Thoracic aorta (tissue), 2 donors: ENCODE data around the gene RDX. TPM values are rescaled to one million over a fixed set of nuclear protein-coding genes. Genes with fewer than 3 reads are reported as not detected.

Source experiments
- ATAC-seq: fragments of 150-250 bp; one replicate; pipeline ENCODE4 v1.8.0; 2017; ENCODE audit warnings: low read depth; ENCODE audit not compliant: insufficient number of reproducible peaks, low FRiP score
- DNase-seq: peaks from one replicate; pipeline ENCODE4 v3.0.0-alpha.2; 2020; ENCODE audit warnings: low spot score
- H3K27ac ChIP-seq, 2 donors: fragments of 200-600 bp; sonication (generic); 1 replicate in 1 of 2; 2 replicates in 1 of 2; pipeline ENCODE4 v1.5.1; 2016; ENCODE audit warnings: mild to moderate bottlenecking in 2 of 2, moderate library complexity in 2 of 2
- H3K27me3 ChIP-seq: fragments of 200-600 bp; sonication (generic); replicated peaks from 2 replicates; pipeline ENCODE4 v1.6.0; 2016; ENCODE audit warnings: mild to moderate bottlenecking; ENCODE audit not compliant: insufficient read depth
- H3K36me3 ChIP-seq: fragments of 200-600 bp; sonication (generic); one replicate; pipeline ENCODE4 v1.5.1; 2016
- H3K4me1 ChIP-seq, 2 donors: fragments of 200-600 bp; sonication (generic); 1 replicate in 1 of 2; 2 replicates in 1 of 2; pipeline versions ENCODE4 v1.5.1 to v1.6.0; 2016; ENCODE audit warnings: low read depth in 2 of 2, mild to moderate bottlenecking in 1 of 2; ENCODE audit not compliant: control insufficient read depth in 1 of 2
- H3K4me3 ChIP-seq: fragments of 200-600 bp; sonication (generic); 2 replicates; pipeline ENCODE4 v1.5.1; 2016; ENCODE audit warnings: mild to moderate bottlenecking
- H3K9me3 ChIP-seq: fragments of 200-600 bp; sonication (generic); 2 replicates; pipeline ENCODE4 v1.5.1; 2016
- total RNA-seq, 2 donors: library from RNA; depleted of rRNA; stranded (reverse); fragments of >200 nt; gene quantifications; one replicate each; pipeline versions ENCODE4 v1.1.0 to v1.2.3, GENCODE V29; 2016
- TF ChIP-seq, protein P1 (sequence below): fragments of 200-600 bp; sonication (generic); IDR thresholded peaks from one replicate; pipeline ENCODE4 v1.5.1; 2019; ENCODE audit warnings: antibody characterized with exemption

Gene RDX
- total RNA-seq, 2 donors from 2014 or later = 54.4 to 86.8 TPM

- H3K27me3 ChIP-seq = no peaks in the 10 kb centered on the region
- DNase-seq (no peak), ATAC-seq (no peak)
- H3K36me3 ChIP-seq = no peaks in the 10 kb centered on the region
- TF ChIP-seq, protein P1, sequence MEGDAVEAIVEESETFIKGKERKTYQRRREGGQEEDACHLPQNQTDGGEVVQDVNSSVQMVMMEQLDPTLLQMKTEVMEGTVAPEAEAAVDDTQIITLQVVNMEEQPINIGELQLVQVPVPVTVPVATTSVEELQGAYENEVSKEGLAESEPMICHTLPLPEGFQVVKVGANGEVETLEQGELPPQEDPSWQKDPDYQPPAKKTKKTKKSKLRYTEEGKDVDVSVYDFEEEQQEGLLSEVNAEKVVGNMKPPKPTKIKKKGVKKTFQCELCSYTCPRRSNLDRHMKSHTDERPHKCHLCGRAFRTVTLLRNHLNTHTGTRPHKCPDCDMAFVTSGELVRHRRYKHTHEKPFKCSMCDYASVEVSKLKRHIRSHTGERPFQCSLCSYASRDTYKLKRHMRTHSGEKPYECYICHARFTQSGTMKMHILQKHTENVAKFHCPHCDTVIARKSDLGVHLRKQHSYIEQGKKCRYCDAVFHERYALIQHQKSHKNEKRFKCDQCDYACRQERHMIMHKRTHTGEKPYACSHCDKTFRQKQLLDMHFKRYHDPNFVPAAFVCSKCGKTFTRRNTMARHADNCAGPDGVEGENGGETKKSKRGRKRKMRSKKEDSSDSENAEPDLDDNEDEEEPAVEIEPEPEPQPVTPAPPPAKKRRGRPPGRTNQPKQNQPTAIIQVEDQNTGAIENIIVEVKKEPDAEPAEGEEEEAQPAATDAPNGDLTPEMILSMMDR = no peak
- H3K9me3 ChIP-seq = no peaks in the 10 kb centered on the region
- no peak overlapping the region for H3K4me3 ChIP-seq
- H3K4me1 ChIP-seq = peaks cover 3 to 15% of the 10 kb centered on the region in 2 donors
- H3K27ac ChIP-seq = no peak overlapping the region
These were observed 111.3 kb downstream of the RDX start for GRCh38 chr11:110185121-110185591.

GRCh38 chr11:110184456-110184855 is 112.0 kb downstream of the RDX start:
- no peak for ATAC-seq
- Histone ChIP-seq H3K9me3 (no peaks in the 10 kb centered on the region), H3K27me3 (no peaks in the 10 kb centered on the region), H3K27ac (no peak overlapping the region), H3K36me3 (no peaks in the 10 kb centered on the region), H3K4me1 (peaks cover 3 to 15% of the 10 kb centered on the region in 2 donors), H3K4me3 (no peak overlapping the region)
- DNase-seq = no peak
- TF ChIP-seq, protein P1 = no peak

DNA sequence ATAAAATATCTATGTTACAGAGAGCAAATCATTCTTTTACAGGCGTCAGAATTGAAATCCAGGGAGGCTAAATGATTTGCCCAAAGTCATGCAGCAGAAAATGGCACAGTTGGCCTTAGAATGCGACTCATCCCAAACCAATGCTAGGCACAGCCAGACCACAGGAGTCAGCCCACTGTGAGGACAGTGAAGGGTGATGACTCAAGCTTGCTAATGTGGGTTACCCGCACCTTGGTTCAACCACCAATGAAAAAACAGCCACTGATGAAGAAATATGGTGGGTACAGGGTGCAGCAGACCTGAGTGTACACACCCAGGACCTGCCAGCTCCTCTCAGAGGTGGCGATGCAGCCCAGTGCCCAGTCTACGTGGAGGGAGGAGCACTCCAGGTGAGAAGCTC is 113.5 kb downstream of the RDX start:
- ATAC-seq (no peak), DNase-seq (no peak)
- Histone ChIP-seq H3K36me3 (no peaks in the 10 kb centered on the region), H3K9me3 (no peaks in the 10 kb centered on the region), H3K27me3 (no peaks in the 10 kb centered on the region), H3K4me3 (no peak overlapping the region), H3K27ac (no peak overlapping the region), H3K4me1 (peaks cover 3 to 15% of the 10 kb centered on the region in 2 donors)
- TF ChIP-seq, protein P1 = no peak

DNA sequence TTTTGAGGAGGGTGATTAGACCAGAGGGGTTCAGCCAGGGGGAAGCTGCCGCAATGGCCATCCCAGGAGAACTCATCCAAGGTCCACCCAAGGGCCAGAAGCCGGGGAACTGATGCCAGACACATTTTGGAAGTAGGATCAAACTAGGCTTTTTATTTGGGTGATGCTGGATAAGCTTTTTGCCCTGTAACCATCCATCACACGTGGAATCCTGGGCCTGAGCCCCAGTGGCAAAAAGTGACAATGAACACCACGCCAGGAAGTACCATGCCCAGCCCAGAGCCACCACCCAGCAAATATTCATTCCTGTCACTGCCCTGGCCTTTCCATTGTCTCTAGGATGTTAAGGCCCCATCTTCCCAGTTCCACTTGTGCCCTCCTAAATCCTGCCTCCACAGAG is 117.3 kb downstream of the RDX start:
- Histone ChIP-seq H3K9me3 (no peaks in the 10 kb centered on the region), H3K27ac (no peak overlapping the region), H3K36me3 (no peaks in the 10 kb centered on the region), H3K27me3 (no peaks in the 10 kb centered on the region), H3K4me1 (peaks cover 0 to 8% of the 10 kb centered on the region in 2 donors), H3K4me3 (no peak overlapping the region)
- ATAC-seq = no peak
- TF ChIP-seq, protein P1 = no peak
- no peak for DNase-seq

- Histone ChIP-seq H3K9me3 (no peaks in the 10 kb centered on the region), H3K4me1 (peaks cover 0 to 12% of the 10 kb centered on the region in 2 donors), H3K27ac (no peak overlapping the region), H3K27me3 (no peaks in the 10 kb centered on the region), H3K4me3 (no peak overlapping the region), H3K36me3 (no peaks in the 10 kb centered on the region)
- DNase-seq (no peak), ATAC-seq (no peak)
- TF ChIP-seq, protein P1 = no peak
These were observed 119.3 kb downstream of the RDX start for GRCh38 chr11:110177086-110177456.
